Measurements from ENCODE around the gene GTF2A2. TPM values are rescaled to one million over a fixed set of nuclear protein-coding genes. Genes with fewer than 3 reads are reported as not detected.
"Not testable (repeated sequence)": the region's sequence is repeated elsewhere in the genome, so short reads cannot be mapped to it uniquely, and the experiment has no call there.

GTF2A2 gene
- total RNA-seq, 1 donor from 2014 or later = 125 TPM

GRCh38 chr15:59649603-59650002 lies 7.7 kb downstream of the GTF2A2 start:
- no peak overlapping the region for H3K4me3 Mint-ChIP-seq
- peaks cover 2% of the 10 kb centered on the region for H3K9me3 Mint-ChIP-seq
- DNase-seq (ENCODE audit: low read depth, low spot score) = no peak
- TF ChIP-seq CTCF (conservative IDR thresholded peaks at IDR 0.05) = no peak
- no peaks in the 10 kb centered on the region for H3K4me1 Mint-ChIP-seq
- no peaks in the 10 kb centered on the region for H3K27me3 Mint-ChIP-seq (ENCODE audit: low read depth)
- H3K36me3 Mint-ChIP-seq (ENCODE audit: low read depth) = peaks cover 14% of the 10 kb centered on the region
- no peak overlapping the region for H3K27ac Mint-ChIP-seq (ENCODE audit: unreplicated experiment)

- TF ChIP-seq CTCF (conservative IDR thresholded peaks at IDR 0.05) = no peak
- no peaks in the 10 kb centered on the region for H3K4me1 Mint-ChIP-seq
- DNase-seq (ENCODE audit: low read depth, low spot score) = no peak
- H3K9me3 Mint-ChIP-seq = no peaks in the 10 kb centered on the region
- no peaks in the 10 kb centered on the region for H3K27me3 Mint-ChIP-seq (ENCODE audit: low read depth)
- no peak overlapping the region for H3K4me3 Mint-ChIP-seq
- no peak overlapping the region for H3K27ac Mint-ChIP-seq (ENCODE audit: unreplicated experiment)
- H3K36me3 Mint-ChIP-seq (ENCODE audit: low read depth) = peaks cover 17% of the 10 kb centered on the region
Measured at GRCh38 chr15:59647085-59647484, 10.2 kb downstream of the GTF2A2 start.

- no peaks in the 10 kb centered on the region for H3K27me3 Mint-ChIP-seq (ENCODE audit: low read depth)
- no peak for DNase-seq (ENCODE audit: low read depth, low spot score)
- H3K4me1 Mint-ChIP-seq = no peaks in the 10 kb centered on the region
- H3K36me3 Mint-ChIP-seq (ENCODE audit: low read depth) = peaks cover 15% of the 10 kb centered on the region
- H3K9me3 Mint-ChIP-seq = no peaks in the 10 kb centered on the region
- no peak overlapping the region for H3K27ac Mint-ChIP-seq (ENCODE audit: unreplicated experiment)
- no peak for TF ChIP-seq CTCF (conservative IDR thresholded peaks at IDR 0.05)
- no peak overlapping the region for H3K4me3 Mint-ChIP-seq
Measured at GRCh38 chr15:59646277-59646676, 11.0 kb downstream of the GTF2A2 start.

GRCh38 chr15:59645812-59646211 lies 11.5 kb downstream of the GTF2A2 start:
- not testable (repeated sequence) for H3K27me3 Mint-ChIP-seq (ENCODE audit: low read depth); DNase-seq (ENCODE audit: low read depth, low spot score); H3K4me1 Mint-ChIP-seq; H3K9me3 Mint-ChIP-seq; H3K27ac Mint-ChIP-seq (ENCODE audit: unreplicated experiment); H3K4me3 Mint-ChIP-seq
- peaks cover 14% of the 10 kb centered on the region for H3K36me3 Mint-ChIP-seq (ENCODE audit: low read depth)

GRCh38 chr15:59644756-59645155 lies 12.6 kb downstream of the GTF2A2 start:
- H3K4me1 Mint-ChIP-seq = no peaks in the 10 kb centered on the region
- H3K4me3 Mint-ChIP-seq = no peak overlapping the region
- no peaks in the 10 kb centered on the region for H3K27me3 Mint-ChIP-seq (ENCODE audit: low read depth)
- no peak overlapping the region for H3K27ac Mint-ChIP-seq (ENCODE audit: unreplicated experiment)
- H3K36me3 Mint-ChIP-seq (ENCODE audit: low read depth) = peaks cover 13% of the 10 kb centered on the region
- no peaks in the 10 kb centered on the region for H3K9me3 Mint-ChIP-seq
- DNase-seq (ENCODE audit: low read depth, low spot score) = no peak
- TF ChIP-seq CTCF (conservative IDR thresholded peaks at IDR 0.05) = no peak

- H3K4me1 Mint-ChIP-seq = no peaks in the 10 kb centered on the region
- H3K27ac Mint-ChIP-seq (ENCODE audit: unreplicated experiment) = no peak overlapping the region
- H3K36me3 Mint-ChIP-seq (ENCODE audit: low read depth) = peaks cover 15% of the 10 kb centered on the region
- H3K4me3 Mint-ChIP-seq = no peak overlapping the region
- no peaks in the 10 kb centered on the region for H3K9me3 Mint-ChIP-seq
- DNase-seq (ENCODE audit: low read depth, low spot score) = no peak
- TF ChIP-seq CTCF (conservative IDR thresholded peaks at IDR 0.05) = peak; percentile 60
- no peaks in the 10 kb centered on the region for H3K27me3 Mint-ChIP-seq (ENCODE audit: low read depth)
Measured at GRCh38 chr15:59642351-59642750, 15.0 kb downstream of the GTF2A2 start.

GRCh38 chr15:59637507-59637906 lies 19.8 kb downstream of the GTF2A2 start:
- not testable (repeated sequence) for H3K27me3 Mint-ChIP-seq (ENCODE audit: low read depth); H3K4me1 Mint-ChIP-seq; H3K27ac Mint-ChIP-seq (ENCODE audit: unreplicated experiment); DNase-seq (ENCODE audit: low read depth, low spot score); H3K9me3 Mint-ChIP-seq; H3K4me3 Mint-ChIP-seq
- peaks cover 14% of the 10 kb centered on the region for H3K36me3 Mint-ChIP-seq (ENCODE audit: low read depth)

All from neural crest cell (in vitro differentiated cells).